ENCODE measurements around the gene ZBTB16.

Gene ZBTB16, protein sequence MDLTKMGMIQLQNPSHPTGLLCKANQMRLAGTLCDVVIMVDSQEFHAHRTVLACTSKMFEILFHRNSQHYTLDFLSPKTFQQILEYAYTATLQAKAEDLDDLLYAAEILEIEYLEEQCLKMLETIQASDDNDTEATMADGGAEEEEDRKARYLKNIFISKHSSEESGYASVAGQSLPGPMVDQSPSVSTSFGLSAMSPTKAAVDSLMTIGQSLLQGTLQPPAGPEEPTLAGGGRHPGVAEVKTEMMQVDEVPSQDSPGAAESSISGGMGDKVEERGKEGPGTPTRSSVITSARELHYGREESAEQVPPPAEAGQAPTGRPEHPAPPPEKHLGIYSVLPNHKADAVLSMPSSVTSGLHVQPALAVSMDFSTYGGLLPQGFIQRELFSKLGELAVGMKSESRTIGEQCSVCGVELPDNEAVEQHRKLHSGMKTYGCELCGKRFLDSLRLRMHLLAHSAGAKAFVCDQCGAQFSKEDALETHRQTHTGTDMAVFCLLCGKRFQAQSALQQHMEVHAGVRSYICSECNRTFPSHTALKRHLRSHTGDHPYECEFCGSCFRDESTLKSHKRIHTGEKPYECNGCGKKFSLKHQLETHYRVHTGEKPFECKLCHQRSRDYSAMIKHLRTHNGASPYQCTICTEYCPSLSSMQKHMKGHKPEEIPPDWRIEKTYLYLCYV

DNA sequence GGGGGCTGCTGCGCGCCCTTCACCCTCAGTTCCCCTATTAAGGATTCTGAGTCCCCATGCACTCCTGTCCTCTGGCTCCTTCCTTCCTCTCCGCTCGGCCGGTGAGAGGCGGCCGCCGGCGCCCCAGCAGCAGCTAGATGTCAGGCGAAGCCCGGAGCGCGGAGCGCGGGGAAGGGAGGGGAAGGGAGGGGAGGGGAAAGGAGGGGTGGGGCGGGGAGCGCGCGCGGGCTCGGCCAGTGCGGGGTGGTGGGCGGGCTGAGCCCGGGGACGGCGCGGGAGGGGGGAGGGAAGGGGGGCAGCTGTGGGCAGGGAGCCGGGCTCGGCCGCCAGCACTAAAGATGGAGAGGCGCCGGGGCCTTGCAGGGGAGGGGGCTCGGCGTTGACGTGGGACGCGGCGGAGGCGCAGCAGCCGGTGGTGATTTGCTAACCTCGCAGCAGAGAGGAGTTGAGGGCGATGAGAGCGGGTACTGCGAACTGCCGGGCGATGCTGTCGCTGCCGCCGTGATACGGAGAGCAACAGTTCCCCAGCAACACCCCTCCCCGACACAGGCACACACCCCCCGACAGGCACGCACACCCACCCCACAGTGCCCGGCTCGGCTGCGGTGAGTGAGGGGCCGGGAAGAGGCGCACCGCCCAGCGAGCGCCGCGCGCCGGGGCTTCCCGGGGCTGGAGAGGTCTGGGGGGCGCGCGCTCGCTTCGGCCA, at the start of gene ZBTB16:
TSS of gene ZBTB16 (plus strand) at position 434 of the 706 bp plus-strand sequence. CDS start 3,590 bp downstream, outside the sequence.
- no peak for DNase-seq

DNA sequence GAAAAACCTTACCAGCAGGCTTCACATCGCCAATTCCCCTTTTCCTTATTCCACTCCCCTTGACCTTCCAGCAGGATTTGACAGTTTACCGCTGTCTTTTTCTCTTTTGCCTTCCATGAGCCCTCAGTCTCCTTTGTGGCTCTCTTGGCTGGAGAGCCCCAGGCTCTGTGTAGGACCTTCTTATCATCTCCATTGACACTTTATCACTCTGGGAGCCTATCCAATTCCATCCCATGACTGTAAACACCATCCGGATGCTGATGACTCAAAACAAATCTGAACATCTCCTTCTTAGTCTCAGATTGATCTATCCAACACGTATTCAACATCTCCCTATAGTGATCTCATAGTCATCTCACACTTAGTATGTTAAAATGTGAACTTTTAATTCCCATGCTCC, 48.6 kb upstream of the ZBTB16 start:
- no peak for DNase-seq

DNA sequence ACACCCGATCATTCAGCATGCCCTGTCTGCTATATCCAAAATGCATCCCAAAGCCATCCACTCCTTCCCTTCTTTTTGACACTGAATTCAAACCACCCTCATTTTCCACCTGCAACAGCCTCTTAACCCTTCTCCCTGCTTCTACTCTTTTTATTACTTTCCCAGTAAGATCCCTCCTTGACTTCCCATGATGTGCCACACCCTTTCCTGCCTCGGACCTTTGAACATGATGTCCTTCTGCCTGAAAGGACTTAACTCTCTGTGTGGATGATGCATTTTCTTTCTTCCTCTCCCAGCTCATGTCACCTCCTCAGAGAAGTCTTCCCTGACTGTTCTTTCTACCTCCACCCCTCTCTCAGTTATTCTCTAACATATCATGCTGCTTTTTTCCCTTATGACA, 48.1 kb upstream of the ZBTB16 start:
- no peak for DNase-seq

DNA sequence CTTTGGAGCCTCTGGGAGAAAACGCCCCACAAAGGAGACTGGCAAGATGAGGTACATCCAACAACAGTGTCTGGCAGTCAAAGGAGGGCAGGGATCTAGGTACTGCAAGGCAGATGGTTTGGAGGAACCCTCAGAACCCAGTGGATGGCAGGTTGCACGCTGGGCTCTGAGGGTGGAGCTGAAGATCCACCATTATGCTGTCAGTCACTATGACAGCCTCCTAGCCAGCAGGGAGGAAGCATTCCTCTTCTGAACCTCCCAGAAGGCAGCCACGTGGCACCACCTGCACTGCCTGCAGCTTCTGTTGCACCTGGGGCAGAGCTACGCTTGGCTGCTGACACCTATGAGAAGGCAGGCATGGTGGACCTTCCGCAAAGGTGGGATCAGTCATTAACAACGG, 44.4 kb upstream of the ZBTB16 start:
- DNase-seq: no peak

DNA sequence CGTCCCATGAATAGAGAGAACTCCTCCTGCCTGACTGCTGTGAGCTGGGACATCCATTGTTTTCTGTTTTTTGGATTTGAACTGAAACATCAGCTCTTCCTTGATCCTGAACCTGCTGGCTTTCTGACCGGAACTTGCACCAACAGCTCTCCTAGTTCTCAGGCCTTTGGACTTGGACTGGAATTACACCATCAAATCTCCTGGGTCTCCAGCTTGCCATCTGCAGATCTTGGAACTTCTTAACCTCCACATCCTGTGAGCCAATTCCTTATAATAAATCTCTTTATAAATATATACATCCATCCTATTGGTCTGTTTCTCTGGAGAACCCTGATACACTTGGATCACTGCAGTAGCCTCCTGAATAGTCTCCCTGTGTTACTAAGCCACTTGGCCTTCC, 42.5 kb upstream of the ZBTB16 start:
- no peak for DNase-seq

DNA sequence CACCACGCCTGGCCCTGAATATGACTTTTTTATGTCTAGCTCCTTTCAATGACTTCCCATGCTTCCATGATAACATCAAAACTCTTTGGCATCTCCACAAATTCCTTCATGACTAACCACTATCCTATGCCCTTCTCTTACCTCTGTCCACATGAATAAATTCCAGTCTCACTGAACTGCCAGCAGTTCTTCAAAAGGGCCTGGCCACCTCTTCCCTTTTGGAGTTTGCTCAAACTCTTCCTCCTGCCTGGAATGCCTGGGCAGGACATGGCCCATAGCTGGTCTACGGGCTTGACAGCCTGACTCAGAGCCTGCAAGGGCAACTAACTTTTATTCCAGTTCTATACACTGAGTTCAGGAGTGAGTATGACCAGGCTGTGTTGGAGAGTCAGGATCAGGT, 41.8 kb upstream of the ZBTB16 start:
- no peak for DNase-seq

DNA sequence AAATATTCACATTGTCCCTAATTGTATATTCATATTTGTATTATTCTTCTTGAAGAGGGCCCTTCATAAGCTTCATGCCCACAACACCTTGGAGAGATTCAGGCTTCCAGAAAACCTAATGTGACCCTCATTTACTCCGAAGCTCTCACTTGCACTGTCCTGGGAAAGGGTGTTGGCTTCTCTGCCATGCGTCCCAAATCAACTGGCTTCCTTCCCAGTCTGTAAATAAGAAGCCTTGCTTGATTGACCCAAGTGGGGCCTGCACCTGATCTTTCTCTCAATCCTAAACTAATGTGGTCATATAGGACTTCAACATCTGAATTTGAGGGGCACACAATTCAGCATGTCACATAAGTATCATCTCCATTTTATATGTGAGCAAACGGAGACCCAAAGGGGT, 40.5 kb upstream of the ZBTB16 start:
- no peak for DNase-seq

DNA sequence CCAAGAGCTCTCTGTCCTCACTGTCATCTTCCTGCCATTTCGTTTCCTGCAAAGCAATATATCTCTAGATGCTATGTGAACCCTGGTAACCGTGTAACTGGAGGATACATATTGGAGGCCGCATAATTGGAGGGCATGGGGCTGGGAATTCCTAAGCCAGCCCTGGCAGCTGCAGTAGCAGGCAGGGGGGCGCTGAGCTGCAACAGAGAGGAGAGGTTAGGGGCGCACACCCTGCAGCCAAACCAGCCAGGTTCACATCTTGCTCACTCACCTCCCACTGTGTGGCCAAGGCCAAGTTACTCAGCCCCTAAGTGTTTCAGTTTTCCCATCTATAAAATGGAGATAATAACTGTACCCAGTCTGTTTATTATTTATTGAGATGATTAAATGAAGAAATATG, 39.9 kb upstream of the ZBTB16 start:
- DNase-seq: no peak

DNA sequence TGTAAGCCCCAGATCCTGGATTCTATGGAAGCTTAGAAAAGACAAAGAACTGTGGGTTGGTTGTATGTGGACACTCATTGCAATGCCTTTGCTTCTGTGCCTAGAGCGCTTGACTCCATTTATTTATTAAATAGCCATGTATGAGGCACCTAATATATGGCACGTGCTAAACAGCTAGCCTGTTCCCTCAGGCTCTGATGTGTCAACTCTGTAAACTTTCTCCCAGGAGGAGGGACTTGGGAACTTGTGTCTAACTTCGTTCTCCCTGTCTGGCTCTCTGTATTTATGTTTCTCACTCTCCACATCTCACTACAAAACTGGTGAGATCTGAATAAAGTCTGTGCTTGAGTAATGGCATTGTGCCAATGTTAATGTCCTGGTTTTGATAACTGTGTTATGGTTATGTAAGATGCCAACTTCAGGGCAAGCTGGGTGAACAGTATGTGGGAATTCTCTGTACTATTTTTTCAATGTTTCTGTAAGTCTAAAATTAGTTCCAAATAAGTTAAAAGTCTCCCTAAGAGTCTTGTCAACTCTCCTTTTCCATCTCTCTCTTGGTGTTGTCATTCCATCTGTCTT, 34.1 kb upstream of the ZBTB16 start:
- no peak for DNase-seq

DNA sequence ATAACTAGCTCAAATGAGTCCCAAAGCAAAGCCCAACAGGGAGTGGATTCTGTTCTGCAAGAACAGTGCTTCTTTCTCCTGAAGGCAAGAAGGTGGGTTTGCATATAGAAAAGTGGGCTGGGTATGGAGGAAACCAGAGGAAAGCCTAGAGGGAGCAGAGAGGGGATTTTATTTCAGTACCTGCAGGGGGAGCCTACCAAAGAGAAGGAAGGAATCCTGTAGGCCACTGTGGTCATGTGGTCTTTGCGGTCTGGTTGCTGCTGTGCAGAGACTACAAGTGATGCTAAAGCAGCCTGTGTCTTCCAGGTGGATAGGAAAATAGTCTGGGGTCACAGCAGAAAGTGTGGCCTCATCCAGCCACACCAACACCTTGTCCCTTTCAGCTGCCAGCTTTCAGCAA, 33.2 kb upstream of the ZBTB16 start:
- no peak for DNase-seq

DNA sequence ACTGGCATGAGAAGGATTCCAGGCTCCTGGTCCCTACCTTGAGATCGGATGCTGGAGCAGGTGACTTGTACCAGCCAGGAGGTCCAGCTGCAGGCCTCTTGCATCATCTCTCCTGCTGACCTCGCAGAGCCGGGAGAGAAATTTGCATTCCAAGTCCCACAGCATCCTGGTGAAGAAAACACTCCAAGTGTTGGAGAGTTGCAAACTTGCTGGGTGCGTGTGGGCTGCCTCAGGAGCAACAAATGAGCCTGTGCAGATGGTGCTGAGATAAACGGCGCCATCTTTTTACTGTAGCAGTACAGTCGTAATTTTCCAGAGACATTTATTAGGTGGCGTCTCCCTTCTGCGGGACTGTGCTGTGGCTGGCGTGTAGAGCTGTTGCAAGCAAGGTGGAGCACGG, 32.1 kb upstream of the ZBTB16 start:
- DNase-seq: no peak

DNA sequence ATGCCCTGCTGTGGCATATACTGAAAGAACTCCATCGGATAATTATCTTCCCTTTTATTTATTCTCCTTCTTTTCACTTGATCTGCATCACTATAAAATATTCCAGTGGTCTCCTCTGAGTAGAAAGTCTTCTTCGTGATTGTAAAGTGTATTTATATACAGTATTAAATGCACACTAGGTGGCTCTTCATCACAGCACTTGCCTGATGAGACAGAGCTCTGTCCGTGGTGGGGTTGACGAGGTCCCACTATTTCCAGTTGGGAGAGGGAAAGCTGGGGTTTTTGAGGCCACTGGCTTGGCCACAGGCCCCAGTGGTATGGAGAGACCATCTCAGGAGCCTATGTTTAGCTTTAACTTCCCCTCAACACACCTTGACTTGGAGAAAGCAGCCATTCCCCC, 31.6 kb upstream of the ZBTB16 start:
- no peak for DNase-seq

DNA sequence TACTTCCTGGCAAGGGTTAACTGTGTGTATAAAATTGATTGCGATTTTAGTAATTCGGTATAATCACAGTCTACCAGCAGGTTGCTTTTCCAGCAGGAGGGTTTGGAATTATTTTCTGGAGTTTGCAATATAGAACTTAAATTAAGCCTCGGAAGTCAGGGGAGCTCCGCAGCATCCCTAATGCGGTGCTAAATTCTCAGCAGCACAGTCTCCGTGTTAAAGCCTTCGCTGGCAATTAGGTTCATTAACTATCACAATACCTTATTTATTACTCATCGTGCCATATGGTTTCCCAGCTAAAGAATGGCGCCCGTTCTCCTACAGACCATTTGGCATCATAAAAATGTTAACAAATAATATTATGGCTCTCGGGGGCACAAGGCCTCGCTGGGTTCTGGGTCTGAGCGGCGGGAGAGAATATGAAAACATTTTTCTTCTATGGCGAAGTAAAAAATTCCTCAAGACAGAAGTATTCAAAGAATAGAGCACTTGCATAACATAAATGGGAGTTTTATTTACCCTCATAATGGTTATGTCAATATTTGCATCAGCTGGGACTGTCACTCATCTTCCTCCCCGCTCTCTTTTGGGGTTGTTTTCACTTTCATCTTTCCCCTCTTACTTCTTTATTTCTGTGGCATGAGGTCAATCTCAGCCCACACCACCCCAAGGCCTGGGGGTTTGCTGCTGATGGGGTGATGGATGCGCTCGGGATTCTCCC, 28.1 kb upstream of the ZBTB16 start:
- no peak for DNase-seq

DNA sequence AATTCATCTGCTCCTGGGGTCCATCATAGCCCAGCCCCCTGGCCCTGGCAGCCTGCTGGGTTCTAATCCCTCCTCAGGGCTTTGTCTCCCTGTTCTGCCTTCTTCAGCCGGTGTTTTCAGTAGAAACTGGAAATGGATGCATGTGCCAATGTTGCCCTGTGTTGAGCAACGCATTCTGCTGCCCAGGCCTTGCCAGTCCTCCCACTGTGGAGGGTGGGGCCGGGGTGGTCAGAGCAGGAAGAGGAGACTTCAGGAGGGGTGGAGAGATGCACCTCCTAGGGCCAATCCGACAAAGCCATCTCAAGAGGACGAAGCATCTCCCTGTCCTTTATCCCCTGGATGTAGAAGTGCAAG, 27.6 kb upstream of the ZBTB16 start:
- DNase-seq: no peak

DNA sequence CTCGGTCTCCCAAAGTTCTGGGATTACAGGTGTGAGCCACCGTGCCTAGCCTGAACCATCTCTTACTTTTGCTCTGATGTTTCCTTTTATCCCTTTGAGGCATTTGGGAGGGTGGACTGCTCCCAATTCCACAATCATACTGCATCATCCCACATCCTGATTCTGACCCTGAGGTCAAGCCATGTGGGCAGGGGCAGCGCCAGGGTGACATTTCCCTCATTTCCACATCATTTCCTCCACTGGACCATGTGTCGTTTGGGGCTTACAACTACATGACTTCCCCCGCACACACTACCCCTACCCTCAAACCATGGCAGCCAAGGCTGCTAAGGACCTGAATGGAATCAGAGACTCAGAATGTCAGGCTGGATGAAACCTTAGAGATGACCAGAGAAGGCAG, 26.4 kb upstream of the ZBTB16 start:
- no peak for DNase-seq

DNA sequence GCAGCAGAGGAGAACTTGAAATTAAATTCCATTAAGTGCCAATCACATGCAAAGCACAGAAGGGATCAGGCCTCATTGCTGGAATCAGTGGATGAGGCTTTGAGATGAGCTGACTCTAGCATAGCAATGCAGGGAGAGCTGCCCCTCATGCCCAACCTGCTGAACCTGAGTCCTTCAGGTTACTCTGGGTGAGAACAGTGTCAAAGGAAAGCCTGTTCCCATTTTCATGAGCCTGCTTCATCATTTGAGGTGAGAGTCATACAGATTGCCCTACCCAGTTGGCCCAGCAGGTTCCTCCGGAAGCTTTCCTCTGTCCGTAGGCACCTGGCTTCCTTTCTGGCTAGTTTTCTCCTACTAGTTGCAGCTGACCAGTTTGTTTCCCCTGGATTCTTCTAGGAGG, 25.9 kb upstream of the ZBTB16 start:
- no peak for DNase-seq

DNA sequence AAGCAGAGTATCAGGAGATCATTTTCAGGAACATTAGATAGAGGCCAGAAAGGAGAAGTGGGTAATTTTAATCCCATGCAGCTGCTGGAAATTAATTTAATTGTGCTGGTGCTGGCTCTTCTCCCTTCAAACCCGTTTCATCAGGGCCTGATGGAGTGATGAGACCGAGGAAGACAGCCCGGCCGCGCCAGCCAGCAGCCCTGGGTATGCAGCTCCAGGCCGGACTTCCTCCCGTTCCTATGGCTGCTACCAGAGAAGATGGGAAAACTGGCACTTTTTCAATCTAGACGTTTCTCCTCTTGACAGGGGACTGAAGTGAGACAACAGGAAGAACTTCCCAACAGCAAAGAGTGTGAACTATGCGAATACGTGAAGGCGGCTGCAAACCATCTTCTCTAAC, 24.6 kb upstream of the ZBTB16 start:
- DNase-seq: no peak

DNA sequence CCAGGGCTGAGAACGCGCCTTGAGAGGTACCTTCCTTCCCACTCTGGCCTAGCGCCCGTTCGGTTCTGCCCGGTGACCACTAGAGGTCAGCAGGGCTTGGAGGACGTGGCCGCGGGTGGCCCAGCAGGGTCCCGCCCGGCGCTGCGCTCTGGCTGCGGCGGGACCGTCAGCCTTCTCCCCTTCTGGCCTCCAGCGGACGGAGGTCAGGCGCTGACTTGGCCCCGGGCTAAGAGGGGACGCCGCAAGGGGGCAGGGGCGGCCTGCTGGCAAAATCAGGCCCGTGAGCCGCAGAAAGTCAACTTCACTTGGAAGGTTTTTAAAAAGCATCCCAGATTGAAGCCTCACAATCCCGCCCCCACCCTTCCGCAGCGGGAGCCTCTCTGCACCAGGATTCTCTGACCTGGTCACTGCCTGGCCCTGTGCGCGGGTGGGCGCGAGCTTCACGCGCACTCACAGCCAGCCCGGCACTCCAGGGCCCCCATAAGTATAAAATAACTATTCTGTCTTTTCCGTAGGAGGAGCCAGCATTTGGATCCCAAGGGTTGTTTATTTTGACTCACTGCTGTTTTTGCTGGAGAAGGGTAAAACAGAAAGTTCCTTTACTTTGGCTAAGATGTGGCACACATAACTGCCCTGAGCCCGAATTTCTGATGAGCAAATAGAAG, 23.2 kb upstream of the ZBTB16 start:
- peak; percentile 30 for DNase-seq

DNA sequence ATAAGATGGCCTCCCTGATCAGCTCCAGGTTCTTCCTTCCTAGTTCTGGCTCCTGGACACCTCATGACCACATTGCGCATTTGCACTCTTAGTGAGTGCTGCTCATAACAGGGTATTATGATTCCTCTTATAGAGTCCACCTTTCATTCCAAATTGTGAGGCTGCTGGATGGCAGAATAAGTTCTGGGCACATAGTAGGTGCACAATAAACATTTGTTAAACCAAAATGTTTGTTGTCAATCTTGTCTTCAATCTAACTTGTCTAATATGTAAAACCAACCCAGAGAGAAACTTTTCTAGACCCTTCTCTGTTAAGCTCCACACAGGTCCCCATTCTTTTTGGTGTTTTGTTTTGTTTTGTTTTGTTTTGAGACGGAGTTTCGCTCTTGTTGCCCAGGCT, 22.6 kb upstream of the ZBTB16 start:
- no peak for DNase-seq

DNA sequence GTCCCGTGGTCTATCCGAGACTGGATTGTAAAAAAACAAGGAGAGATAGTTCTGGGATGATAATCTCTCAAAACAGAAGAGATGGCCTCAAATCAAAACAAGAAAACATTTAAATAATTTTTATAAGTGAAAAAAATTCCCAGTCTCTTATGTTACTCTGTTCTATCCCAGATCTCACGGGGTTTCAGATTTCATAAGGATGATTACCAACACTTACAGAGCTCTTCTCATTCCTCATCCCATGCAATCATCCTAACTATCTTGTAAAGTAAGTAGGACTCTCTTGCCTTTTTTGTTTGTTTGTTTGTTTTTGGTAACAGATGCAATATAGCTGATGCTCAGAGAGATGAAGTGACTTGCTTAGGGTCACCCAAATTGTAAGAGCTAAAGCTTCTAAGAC, 20.0 kb upstream of the ZBTB16 start:
- no peak for DNase-seq

DNA sequence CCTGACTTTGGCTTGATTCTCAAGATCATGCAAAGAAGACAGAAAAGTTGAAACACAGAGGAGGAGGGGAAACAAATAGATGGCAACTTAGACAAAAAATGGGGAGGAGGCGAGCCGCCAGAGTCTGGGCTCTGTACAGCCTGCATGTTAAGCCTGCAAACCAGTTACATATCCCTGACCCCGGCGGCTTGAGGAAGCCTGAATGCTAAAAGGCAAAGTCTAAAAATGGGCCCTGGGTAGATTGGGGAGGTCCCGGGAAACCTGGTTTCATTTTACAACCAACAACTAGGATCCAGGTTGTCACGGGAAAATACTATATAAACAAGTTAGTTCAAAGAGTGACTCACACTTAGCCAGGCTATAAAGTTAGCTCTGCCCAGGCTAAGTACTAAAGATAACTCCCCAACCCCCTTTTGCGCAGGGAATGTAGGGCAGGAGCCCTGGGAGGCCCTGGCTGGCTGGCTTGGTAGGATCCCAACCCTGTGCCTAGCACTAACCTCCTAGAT, 18.8 kb upstream of the ZBTB16 start:
- no peak for DNase-seq

DNA sequence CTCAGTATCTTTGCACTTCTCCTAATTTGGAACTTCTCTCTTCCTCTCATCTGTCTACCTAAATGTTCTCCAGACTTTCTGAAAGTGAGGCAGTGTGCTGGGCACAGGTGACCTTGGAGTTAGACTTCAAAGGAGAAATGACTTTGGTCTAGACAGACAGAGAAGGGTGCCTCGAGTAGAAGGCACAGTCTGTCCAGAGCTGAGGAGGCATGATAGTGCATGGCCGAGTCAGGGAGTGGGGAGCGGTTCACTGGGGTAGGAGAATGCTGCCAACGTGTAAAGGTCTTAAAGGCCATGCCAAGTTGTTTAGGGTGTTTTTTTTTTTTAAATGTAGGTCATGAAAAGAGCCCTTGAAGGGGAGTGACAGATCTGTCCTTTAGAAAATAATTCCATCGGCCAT, 17.3 kb upstream of the ZBTB16 start:
- no peak for DNase-seq

Measured in kidney glomerular epithelial cell (primary cell).